HG02678 (cell line): Measurements from ENCODE around the gene CXCL10.
A peak's percentile ranks its signal among the peaks of the same experiment; 100 is the strongest.
"Not testable (repeated sequence)": the region's sequence is repeated elsewhere in the genome, so short reads cannot be mapped to it uniquely, and the experiment has no call there.

Experiments
- ATAC-seq: cut with Tn5 transposase; IDR thresholded peaks from one replicate; pipeline ENCODE4 v1.9.1; 2021; ENCODE audit warnings: mild to moderate bottlenecking, moderate library complexity; ENCODE audit not compliant: unreplicated experiment

CXCL10 gene

DNA sequence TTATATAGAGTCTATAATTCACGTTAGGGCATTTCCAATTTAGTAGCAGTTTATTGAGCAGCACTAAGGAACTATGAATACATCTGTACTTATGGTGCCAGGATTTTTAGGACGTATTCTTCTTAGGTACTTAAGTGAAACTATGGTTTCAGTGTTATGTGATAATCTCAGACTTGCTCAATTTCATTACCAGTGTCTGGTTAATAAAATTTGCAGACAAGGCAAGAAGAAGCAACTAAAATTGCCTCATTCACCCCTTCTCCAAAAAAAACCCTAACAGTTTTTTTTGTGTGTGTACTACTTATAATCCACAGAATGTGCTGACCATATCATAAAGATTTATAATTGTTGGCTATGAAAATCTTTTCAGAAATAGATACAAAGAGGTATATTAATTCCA, 6.0 kb upstream of the CXCL10 start:
- no peak for ATAC-seq

DNA sequence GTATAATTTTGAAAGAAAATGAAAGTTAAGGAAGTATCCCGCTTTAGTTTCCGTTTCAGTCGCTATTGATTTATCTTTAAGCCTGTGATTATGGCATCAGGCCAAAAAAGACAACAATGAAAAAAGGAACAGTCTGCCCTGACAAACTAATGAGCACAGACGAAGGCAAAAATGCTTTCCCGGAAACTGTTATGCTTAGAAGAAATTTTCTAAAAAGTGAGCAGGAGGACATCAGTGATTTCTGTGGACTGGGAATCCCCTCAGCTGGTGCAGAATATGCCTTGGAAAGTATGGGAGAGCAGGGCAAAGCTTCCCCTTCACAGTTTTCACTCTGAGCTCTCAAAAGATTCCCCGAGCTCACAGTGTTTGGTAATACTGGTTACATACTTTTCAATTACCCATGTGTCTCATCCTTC, 5.1 kb upstream of the CXCL10 start:
- ATAC-seq, result no peak

GRCh38 chr4:76024065-76024464, 768 bp upstream of the CXCL10 start:
- ATAC-seq, result no peak

DNA sequence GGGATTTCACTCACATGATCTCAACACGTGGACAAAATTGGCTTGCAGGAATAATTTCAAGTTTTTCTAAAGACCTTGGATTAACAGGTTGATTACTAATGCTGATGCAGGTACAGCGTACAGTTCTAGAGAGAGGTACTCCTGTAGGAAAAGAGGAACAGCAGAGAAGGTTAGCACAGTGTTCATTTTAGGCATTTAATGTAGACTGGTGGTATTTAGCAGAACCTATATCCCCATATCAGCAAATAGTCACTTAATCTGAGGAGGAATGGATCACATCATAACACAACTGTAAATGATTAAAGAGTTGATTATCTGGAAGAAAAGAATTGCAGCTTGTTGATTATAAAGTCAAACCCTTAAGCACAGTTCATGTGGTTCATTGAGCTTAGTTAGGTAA, 620 bp downstream of the CXCL10 start:
- no peak for ATAC-seq

- ATAC-seq, result no peak
These were observed 1.3 kb downstream of the CXCL10 start for GRCh38 chr4:76022031-76022430.

- ATAC-seq, result no peak
These were observed 6.1 kb downstream of the CXCL10 start for GRCh38 chr4:76017056-76017686.

GRCh38 chr4:76016393-76016792, 6.9 kb downstream of the CXCL10 start:
- peak; percentile 74 for ATAC-seq

- ATAC-seq, result no peak
These were observed 9.8 kb downstream of the CXCL10 start for GRCh38 chr4:76013540-76013939.

DNA sequence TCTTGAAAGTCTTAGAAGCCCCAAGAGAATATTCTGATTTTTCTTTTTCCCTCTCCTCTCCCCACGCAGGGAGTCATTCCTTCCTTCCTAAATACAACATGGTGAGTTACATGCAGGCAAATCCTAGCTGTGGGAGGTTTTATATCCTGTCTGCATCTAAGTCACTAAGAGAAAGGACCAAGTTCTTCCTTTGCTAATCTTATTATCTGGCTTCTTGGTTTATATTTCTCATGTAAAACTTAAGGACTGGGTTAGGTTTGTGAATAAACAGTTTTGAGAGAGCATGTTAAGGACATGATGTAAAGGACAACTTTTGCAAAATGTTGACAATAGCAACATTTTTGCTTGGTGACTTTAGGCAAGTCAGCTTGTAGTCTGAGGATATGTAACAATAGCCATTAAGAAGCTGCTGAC, 10.9 kb downstream of the CXCL10 start:
- ATAC-seq, result no peak

GRCh38 chr4:76011700-76012387, 11.5 kb downstream of the CXCL10 start:
- ATAC-seq, result peak; percentile 59

GRCh38 chr4:76011018-76011670, 12.2 kb downstream of the CXCL10 start:
- no peak for ATAC-seq

- ATAC-seq, result no peak
These were observed 12.7 kb downstream of the CXCL10 start for GRCh38 chr4:76010576-76010975.

DNA sequence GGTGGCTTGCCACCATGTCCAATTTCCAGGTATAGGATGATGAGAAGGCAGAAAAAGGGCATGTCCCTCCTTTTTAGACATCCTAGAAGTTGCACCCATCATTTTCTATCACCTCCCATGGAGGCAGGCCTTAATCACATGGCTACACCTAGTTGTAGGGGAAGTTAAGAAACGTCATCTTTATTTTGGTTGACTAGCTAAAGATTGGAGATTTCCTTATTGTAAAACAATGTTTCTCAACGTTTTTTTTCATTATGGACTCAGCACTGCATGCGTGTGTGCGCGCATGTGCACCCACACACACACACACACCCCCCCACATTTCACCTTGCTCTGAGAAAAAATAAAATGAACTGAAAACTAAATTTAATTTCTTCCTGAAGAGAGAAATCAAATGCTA, 14.0 kb downstream of the CXCL10 start:
- no peak for ATAC-seq

DNA sequence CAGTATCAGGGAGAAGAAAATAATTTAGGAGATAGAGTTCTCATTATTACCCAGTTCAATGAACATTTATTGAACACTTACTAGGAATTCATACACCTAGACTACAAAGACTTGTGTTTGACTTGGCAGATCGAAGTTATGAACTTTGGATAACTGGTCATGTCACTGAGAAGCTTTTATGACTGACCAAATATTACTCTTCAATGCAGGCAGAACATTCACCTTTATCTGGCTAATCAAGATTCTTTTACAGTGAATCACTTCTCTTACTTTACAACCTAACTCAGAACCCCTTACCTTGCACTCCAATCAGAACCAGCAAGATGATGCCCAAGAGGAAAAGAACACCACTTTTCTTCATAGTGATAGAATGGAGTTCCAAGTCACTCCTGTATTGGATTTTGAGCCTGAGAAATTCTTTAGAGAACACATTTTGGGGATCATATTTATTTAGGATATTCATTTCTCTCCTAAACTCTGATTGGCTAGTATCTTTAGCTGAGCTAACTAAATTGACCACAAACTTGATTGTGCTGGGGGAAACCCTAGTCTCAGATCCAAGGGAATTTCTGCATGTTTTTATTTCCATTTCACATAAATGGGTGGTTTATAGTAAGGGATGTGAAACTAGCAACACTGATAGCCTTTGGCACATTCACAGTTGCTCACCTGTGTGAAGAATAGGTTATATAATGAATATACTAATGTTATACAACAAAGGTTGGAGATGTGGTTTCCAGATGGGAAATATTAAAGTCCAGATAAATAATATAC, 16.0 kb downstream of the CXCL10 start, which contains the start of gene CXCL9:
TSS of gene CXCL9 (minus strand) at position 421 of the 774 bp plus-strand sequence. CDS start at position 361, 60 bp downstream.
- ATAC-seq, result no peak

- no peak for ATAC-seq
These were observed 19.7 kb downstream of the CXCL10 start for GRCh38 chr4:76003620-76004019.

GRCh38 chr4:76003035-76003434, 20.3 kb downstream of the CXCL10 start:
- no peak for ATAC-seq

DNA sequence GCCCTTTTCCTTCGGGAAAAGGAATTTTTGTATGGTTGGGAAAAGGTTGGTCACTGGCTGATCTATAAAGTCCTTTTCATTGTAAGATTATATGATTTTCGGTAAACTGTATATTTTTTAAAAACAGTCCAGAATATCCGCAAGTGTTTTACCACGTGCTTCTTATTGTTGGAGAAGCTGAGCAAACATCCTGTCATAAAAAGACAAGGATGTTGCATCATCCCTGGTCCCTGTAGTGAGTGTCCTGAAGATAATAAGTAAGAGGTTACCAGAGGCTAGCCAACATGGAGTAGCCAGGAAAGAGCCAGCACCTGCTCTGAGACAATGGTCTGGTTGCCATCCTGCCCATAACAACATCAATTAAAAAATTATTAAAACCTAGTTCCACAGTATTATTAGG, 21.1 kb downstream of the CXCL10 start:
- no peak for ATAC-seq

- no peak for ATAC-seq
These were observed 21.6 kb downstream of the CXCL10 start for GRCh38 chr4:76001700-76002099.

- no peak for ATAC-seq
These were observed 23.0 kb downstream of the CXCL10 start for GRCh38 chr4:76000279-76000678.

DNA sequence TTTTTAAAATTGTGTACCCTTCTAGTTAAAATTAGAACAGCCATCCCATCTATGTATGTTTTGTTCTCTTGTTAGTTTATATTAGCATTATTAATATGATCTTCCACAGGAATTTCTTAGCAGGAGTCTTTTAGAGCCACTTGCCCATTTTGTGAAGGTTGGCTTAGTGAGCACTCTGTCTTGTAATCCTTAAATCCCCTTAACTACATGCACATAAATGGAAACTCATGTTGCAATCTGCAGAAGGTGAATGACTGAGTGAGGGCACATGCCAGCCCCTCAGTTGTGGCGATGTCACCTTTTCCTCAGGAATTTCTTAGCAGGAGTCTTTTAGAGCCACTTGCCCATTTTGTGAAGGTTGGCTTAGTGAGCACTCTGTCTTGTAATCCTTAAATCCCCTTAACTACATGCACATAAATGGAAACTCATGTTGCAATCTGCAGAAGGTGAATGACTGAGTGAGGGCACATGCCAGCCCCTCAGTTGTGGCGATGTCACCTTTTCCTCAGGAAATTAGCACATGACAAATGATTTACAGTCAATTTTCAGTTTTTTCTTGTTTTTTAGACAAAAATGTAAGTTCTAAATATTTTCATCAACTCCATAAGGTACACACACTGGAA, 24.7 kb downstream of the CXCL10 start:
- ATAC-seq, result not testable (repeated sequence)

GRCh38 chr4:75997946-75998345, 25.4 kb downstream of the CXCL10 start:
- ATAC-seq, result no peak
